Common myeloid progenitor, CD34-positive (primary cell): Measurements from ENCODE around the gene TFB2M.
A peak's percentile ranks its signal among the peaks of the same experiment; 100 is the strongest.
"Not testable (repeated sequence)": the region's sequence is repeated elsewhere in the genome, so short reads cannot be mapped to it uniquely, and the experiment has no call there.

Source experiments
- CTCF ChIA-PET: fragments of 350-600 bp; sonication (Branson Sonifier 250); formaldehyde crosslinking; loops from one replicate; lab custom pipeline; 2021; ENCODE audit warnings: antibody characterized with exemption; lab: Charles Lee
- POLR2A ChIA-PET: fragments of 350-600 bp; sonication (Branson Sonifier 250); formaldehyde crosslinking; loops from one replicate; lab custom pipeline; 2021; ENCODE audit warnings: antibody characterized with exemption; lab: Charles Lee
- DNase-seq, 3 donors: peaks; one replicate each; pipeline versions ENCODE4 v3.0.0 to v3.0.0-alpha.2; 2013
- H3K27ac ChIP-seq, 2 experiments: 1 replicate in 1 of 2; 2 replicates in 1 of 2; pipeline ENCODE4 v1.7.0; 2013; ENCODE audit warnings: inconsistent platforms in 2 of 2, low read length in 2 of 2, mild to moderate bottlenecking in 2 of 2, low read depth in 1 of 2, moderate library complexity in 1 of 2; ENCODE audit not compliant: severe bottlenecking in 2 of 2, insufficient read depth in 1 of 2, poor library complexity in 1 of 2
- H3K27me3 ChIP-seq, 5 experiments: replicated peaks in 2 of 5; 1 replicate in 3 of 5; 2 replicates in 2 of 5; pipeline versions ENCODE4 v1.6.1 to v1.7.0; 2013; ENCODE audit warnings: low read length in 4 of 5, mild to moderate bottlenecking in 2 of 5, moderate library complexity in 2 of 5, inconsistent platforms in 1 of 5; ENCODE audit not compliant: insufficient read depth in 5 of 5, control insufficient read depth in 4 of 5
- H3K36me3 ChIP-seq, 4 experiments: 1 replicate in 2 of 4; 2 replicates in 2 of 4; pipeline versions ENCODE4 v1.6.1 to v1.7.0; 2013; ENCODE audit warnings: low read length in 3 of 4, control low read depth in 1 of 4, mild to moderate bottlenecking in 1 of 4; ENCODE audit not compliant: control insufficient read depth in 4 of 4, insufficient read depth in 4 of 4
- H3K4me1 ChIP-seq, 4 experiments: 1 replicate in 3 of 4; 2 replicates in 1 of 4; pipeline versions ENCODE4 v1.6.1 to v1.7.1; 2013; ENCODE audit warnings: low read length in 3 of 4, mild to moderate bottlenecking in 3 of 4, control low read depth in 1 of 4, inconsistent platforms in 1 of 4, moderate library complexity in 1 of 4; ENCODE audit not compliant: control insufficient read depth in 4 of 4, insufficient read depth in 4 of 4; ENCODE audit errors: control extremely low read depth in 1 of 4
- H3K4me3 ChIP-seq, 7 experiments: 1 replicate in 4 of 7; 2 replicates in 3 of 7; pipeline versions ENCODE4 v1.5.1 to v1.7.0; 2013; ENCODE audit warnings: mild to moderate bottlenecking in 7 of 7, low read length in 6 of 7, moderate library complexity in 6 of 7, inconsistent platforms in 2 of 7, low read depth in 2 of 7, control low read depth in 1 of 7; ENCODE audit not compliant: insufficient read depth in 4 of 7, control insufficient read depth in 1 of 7; ENCODE audit errors: extremely low read depth in 1 of 7
- H3K9me3 ChIP-seq, 5 experiments: 1 replicate in 4 of 5; 2 replicates in 1 of 5; pipeline versions ENCODE4 v1.6.1 to v1.7.1; 2013; ENCODE audit warnings: low read length in 4 of 5, mild to moderate bottlenecking in 2 of 5, inconsistent platforms in 1 of 5, low read depth in 1 of 5, moderate library complexity in 1 of 5; ENCODE audit not compliant: control insufficient read depth in 4 of 5, insufficient read depth in 2 of 5; ENCODE audit errors: control extremely low read depth in 1 of 5
- WGBS: methylation state at CpG from one replicate; pipeline ENCODE4 v1.1.5; 2013; ENCODE audit not compliant: insufficient coverage; 5-methylcytosine and 5-hydroxymethylcytosine counted together

The TFB2M gene

GRCh38 chr1:246564839-246565750 lies 966 bp downstream of the TFB2M start:
- 28% methylated on average over 25 of the region's 33 CpGs for whole genome bisulfite sequencing
- peaks cover 21 to 40% (median 32%) of the 10 kb centered on the region in 4 experiments for H3K4me1 ChIP-seq
- H3K9me3 ChIP-seq: no peaks in the 10 kb centered on the region
- H3K36me3 ChIP-seq: peaks cover 2 to 22% (median 13%) of the 10 kb centered on the region in 4 experiments
- DNase-seq: peak in 1 of 3 donors; percentile 25
- POLR2A ChIA-PET: interaction anchor here (0.9 to 3.1 kb wide), 3 partner anchors 11 to 44 kb away, joined by 3 to 19 read pairs (median 3); no protein-coding TSS in a partner anchor
- peak overlapping the region; percentile 89 to 100 (median 98) for H3K4me3 ChIP-seq
- peak overlapping the region; percentile 92 to 96 for H3K27ac ChIP-seq
- no peaks in the 10 kb centered on the region for H3K27me3 ChIP-seq
- CTCF ChIA-PET: interaction anchor here (0.8 to 1.9 kb wide), 4 partner anchors 14 to 34 kb away, joined by 3 to 4 read pairs (median 3); no protein-coding TSS in a partner anchor

GRCh38 chr1:246560833-246561232 lies 5.2 kb downstream of the TFB2M start:
- peaks cover 7 to 48% (median 34%) of the 10 kb centered on the region in 4 experiments for H3K36me3 ChIP-seq
- WGBS: 87% methylated on average over 8 of the region's 10 CpGs
- ChIA-PET CTCF (interaction anchor here (0.8 to 1.6 kb wide), 3 partner anchors 10 to 62 kb away, joined by 3 to 4 read pairs (median 3); no protein-coding TSS in a partner anchor), POLR2A (interaction anchor here (0.6 kb wide), 1 partner anchor 22 kb away, joined by 3 read pairs; no protein-coding TSS in a partner anchor)
- H3K27me3 ChIP-seq, H3K27ac ChIP-seq, H3K4me3 ChIP-seq, H3K9me3 ChIP-seq: not testable (repeated sequence)
- H3K4me1 ChIP-seq: peaks cover 5 to 17% (median 12%) of the 10 kb centered on the region in 4 experiments
- DNase-seq: peak in 2 of 3 donors; percentile 62 to 71

GRCh38 chr1:246559310-246559709 lies 6.8 kb downstream of the TFB2M start:
- CTCF ChIA-PET: interaction anchor here (1.6 kb wide), 1 partner anchor 63 kb away, joined by 4 read pairs; no protein-coding TSS in a partner anchor

GRCh38 chr1:246558041-246558440 lies 8.0 kb downstream of the TFB2M start:
- Histone ChIP-seq H3K4me3 (no peak overlapping the region), H3K27ac (no peak overlapping the region), H3K36me3 (peaks cover 10 to 68% (median 41%) of the 10 kb centered on the region in 4 experiments), H3K27me3 (no peaks in the 10 kb centered on the region), H3K9me3 (no peaks in the 10 kb centered on the region), H3K4me1 (no peaks in the 10 kb centered on the region)
- 100% methylated on average over 2 of the region's 2 CpGs for WGBS
- ChIA-PET CTCF (interaction anchor here (0.9 to 1.0 kb wide), 2 partner anchors 12 to 125 kb away, joined by 3 read pairs; no protein-coding TSS in a partner anchor), POLR2A (no interaction called here)
- no peak for DNase-seq

More at GRCh38 chr1:246559310-246559709, 6.8 kb downstream of the TFB2M start:
- POLR2A ChIA-PET: interaction anchor here (0.7 kb wide), 1 partner anchor 42 kb away, joined by 3 read pairs; no protein-coding TSS in a partner anchor
- no peak for DNase-seq
- Histone ChIP-seq H3K4me3 (no peak overlapping the region), H3K36me3 (peaks cover 8 to 61% (median 41%) of the 10 kb centered on the region in 4 experiments), H3K27me3 (no peaks in the 10 kb centered on the region), H3K9me3 (no peaks in the 10 kb centered on the region), H3K27ac (no peak overlapping the region), H3K4me1 (peaks cover 0 to 6% (median 2%) of the 10 kb centered on the region in 4 experiments)
- WGBS: 95% methylated on average over 4 of the region's 4 CpGs

- WGBS: 96% methylated on average over 10 of the region's 16 CpGs
- POLR2A ChIA-PET: no interaction called here
- CTCF ChIA-PET: no interaction called here
- Histone ChIP-seq H3K4me3 (no peak overlapping the region), H3K9me3 (no peaks in the 10 kb centered on the region), H3K27ac (no peak overlapping the region), H3K27me3 (no peaks in the 10 kb centered on the region), H3K36me3 (peaks cover 14 to 74% (median 48%) of the 10 kb centered on the region in 4 experiments), H3K4me1 (no peaks in the 10 kb centered on the region)
- DNase-seq: no peak
These were observed 11.9 kb downstream of the TFB2M start for GRCh38 chr1:246554201-246554600.

- 85% methylated on average over 4 of the region's 6 CpGs for WGBS
- Histone ChIP-seq H3K9me3 (no peaks in the 10 kb centered on the region), H3K27me3 (no peaks in the 10 kb centered on the region), H3K36me3 (peaks cover 20 to 88% (median 47%) of the 10 kb centered on the region in 4 experiments), H3K4me3 (no peak overlapping the region), H3K27ac (no peak overlapping the region), H3K4me1 (no peaks in the 10 kb centered on the region)
- no peak for DNase-seq
- ChIA-PET POLR2A (no interaction called here), CTCF (interaction anchor here (2.1 kb wide), 1 partner anchor 9 kb away, joined by 6 read pairs; no protein-coding TSS in a partner anchor)
These were observed 14.0 kb downstream of the TFB2M start for GRCh38 chr1:246552110-246552509.
